H1 (cell line): Measurements from ENCODE around the gene EVI5. TPM values are rescaled to one million over a fixed set of nuclear protein-coding genes. Genes with fewer than 3 reads are reported as not detected.

ENCODE experiments used
- SAP30 ChIP-seq: fragments of 300-600 bp; sonication (generic); IDR thresholded peaks from 2 replicates; pipeline ENCODE4 v1.7.1; 2012; ENCODE audit warnings: low read length, moderate library complexity, mild to moderate bottlenecking, inconsistent platforms; ENCODE audit not compliant: insufficient read depth, insufficient replicate concordance
- SP4 ChIP-seq: IDR thresholded peaks from 2 replicates; pipeline ENCODE4 v1.6.1; 2012; ENCODE audit warnings: low read length, inconsistent platforms
- USF2 ChIP-seq: IDR thresholded peaks from 2 replicates; pipeline ENCODE4 v1.6.1; 2011; ENCODE audit warnings: low read length, improper control_type of control experiment
- polyA plus RNA-seq, 7 experiments: library from polyadenylated mRNA; depleted of rRNA in 3 of 7; stranded (reverse) in 5 of 7; unstranded in 2 of 7; fragments of >200 nt in 5 of 7; fragments of 200-250 nt in 2 of 7; gene quantifications; 1 replicate in 5 of 7; 2 replicates in 1 of 7; 4 replicates in 1 of 7; pipeline versions ENCODE4 v1.2.1 to v1.2.3, GENCODE V29; 2011 to 2013; ENCODE audit warnings: missing spikeins in 2 of 7, mixed read lengths in 2 of 7
- total RNA-seq: library from RNA; stranded (reverse); fragmentation: NEBNext Ultra II Directional; extraction: Animal tissue kit (Norgen Biotek cat#: 25700); gene quantifications from 2 replicates; pipeline ENCODE4 v1.2.1, GENCODE V29; 2021

EVI5 gene
- total and polyA plus RNA-seq, 2 of the 8 experiments (the other 6 are each of a cell fraction or from before 2014, with no cell fraction given) = 1.7 to 13.7 TPM

- TF ChIP-seq USF2 (no peak), SP4 (no peak), SAP30 (no peak)
- TF ChIP-seq, all 59 proteins: peak for 0
These were observed 41.9 kb upstream of the EVI5 start (continued) for GRCh38 chr1:92826792-92827191.
